IPS-18a (cell line): ENCODE data around the gene MEIS2.

Experiments used
- H3K27ac ChIP-seq: one replicate; pipeline ENCODE4 v1.5.1; 2013; ENCODE audit warnings: low read length
- H3K27me3 ChIP-seq: one replicate; pipeline ENCODE4 v1.6.1; 2013; ENCODE audit warnings: mild to moderate bottlenecking, low read length; ENCODE audit not compliant: control insufficient read depth, insufficient read depth
- H3K36me3 ChIP-seq: one replicate; pipeline ENCODE4 v1.6.1; 2013; ENCODE audit warnings: low read depth, low read length; ENCODE audit not compliant: control insufficient read depth
- H3K4me1 ChIP-seq: one replicate; pipeline ENCODE4 v1.6.1; 2013; ENCODE audit warnings: low read depth, low read length; ENCODE audit not compliant: control insufficient read depth
- H3K4me3 ChIP-seq: one replicate; pipeline ENCODE4 v1.5.1; 2013; ENCODE audit warnings: low read length
- H3K9ac ChIP-seq: one replicate; pipeline ENCODE4 v1.6.1; 2013; ENCODE audit warnings: mild to moderate bottlenecking, low read length, moderate library complexity
- H3K9me3 ChIP-seq: one replicate; pipeline ENCODE4 v1.6.1; 2013; ENCODE audit warnings: low read depth, low read length; ENCODE audit not compliant: control insufficient read depth

Gene MEIS2

GRCh38 chr15:36866896-36867295, 233.5 kb downstream of the MEIS2 start:
- H3K4me1 ChIP-seq = no peaks in the 10 kb centered on the region

GRCh38 chr15:36863570-36863969, 236.8 kb downstream of the MEIS2 start:
- H3K9me3 ChIP-seq = no peaks in the 10 kb centered on the region
- no peaks in the 10 kb centered on the region for H3K4me1 ChIP-seq
- H3K27me3 ChIP-seq = no peaks in the 10 kb centered on the region
- no peak overlapping the region for H3K27ac ChIP-seq
- H3K9ac ChIP-seq = no peak overlapping the region
- no peak overlapping the region for H3K4me3 ChIP-seq
- H3K36me3 ChIP-seq = no peaks in the 10 kb centered on the region

More at GRCh38 chr15:36866896-36867295, 233.5 kb downstream of the MEIS2 start:
- no peak overlapping the region for H3K27ac ChIP-seq
- no peak overlapping the region for H3K9ac ChIP-seq
- H3K9me3 ChIP-seq = no peaks in the 10 kb centered on the region
- no peaks in the 10 kb centered on the region for H3K27me3 ChIP-seq
- no peak overlapping the region for H3K4me3 ChIP-seq
- no peaks in the 10 kb centered on the region for H3K36me3 ChIP-seq

DNA sequence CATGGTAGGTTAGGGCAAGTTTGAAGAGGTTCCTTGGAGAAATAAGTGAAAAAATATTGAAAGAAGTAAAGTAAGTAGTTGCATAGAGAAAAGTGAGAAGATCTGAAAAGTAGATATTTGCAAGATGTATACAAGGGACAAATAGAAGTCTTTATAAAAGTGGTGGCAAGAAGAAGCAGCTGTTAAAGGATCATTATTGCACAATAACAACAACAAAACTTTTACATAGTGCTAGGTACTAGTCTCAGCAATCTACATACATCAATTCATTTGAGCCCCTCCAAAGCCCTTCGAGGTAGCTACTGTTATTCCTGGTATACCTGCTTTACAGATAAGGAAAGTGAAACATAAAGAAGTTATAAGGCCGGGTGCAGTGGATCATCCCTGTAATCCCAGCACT, 239.6 kb downstream of the MEIS2 start:
- no peaks in the 10 kb centered on the region for H3K36me3 ChIP-seq
- no peaks in the 10 kb centered on the region for H3K9me3 ChIP-seq
- H3K27ac ChIP-seq = no peak overlapping the region
- no peak overlapping the region for H3K9ac ChIP-seq
- H3K4me1 ChIP-seq = no peaks in the 10 kb centered on the region
- no peak overlapping the region for H3K4me3 ChIP-seq
- no peaks in the 10 kb centered on the region for H3K27me3 ChIP-seq

DNA sequence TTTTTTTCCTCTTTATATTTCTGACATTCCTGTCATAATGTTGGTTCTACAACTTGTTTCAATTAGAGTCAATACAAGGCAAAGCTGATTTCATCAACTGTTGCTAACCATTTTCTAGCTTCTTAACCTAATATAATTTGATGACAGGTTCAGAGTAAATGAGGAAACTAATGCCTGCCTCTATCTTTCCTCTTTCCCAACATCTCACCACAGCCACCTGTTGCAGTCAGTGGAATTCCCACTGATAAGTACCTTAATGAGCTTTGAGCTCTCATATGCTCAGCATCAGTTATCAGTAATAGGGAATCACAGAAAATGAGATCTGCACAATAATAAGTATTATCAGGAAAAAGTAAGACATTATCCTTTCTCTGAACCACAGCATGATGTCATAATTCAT, 241.9 kb downstream of the MEIS2 start:
- H3K4me3 ChIP-seq = no peak overlapping the region
- no peaks in the 10 kb centered on the region for H3K9me3 ChIP-seq
- H3K36me3 ChIP-seq = no peaks in the 10 kb centered on the region
- H3K4me1 ChIP-seq = no peaks in the 10 kb centered on the region
- no peak overlapping the region for H3K27ac ChIP-seq
- H3K27me3 ChIP-seq = no peaks in the 10 kb centered on the region
- H3K9ac ChIP-seq = no peak overlapping the region

- Histone ChIP-seq H3K27ac (no peak overlapping the region), H3K27me3 (no peaks in the 10 kb centered on the region), H3K9ac (no peak overlapping the region), H3K4me1 (no peaks in the 10 kb centered on the region), H3K36me3 (no peaks in the 10 kb centered on the region), H3K4me3 (no peak overlapping the region), H3K9me3 (no peaks in the 10 kb centered on the region)
Measured at GRCh38 chr15:36856339-36856973, 243.9 kb downstream of the MEIS2 start.

DNA sequence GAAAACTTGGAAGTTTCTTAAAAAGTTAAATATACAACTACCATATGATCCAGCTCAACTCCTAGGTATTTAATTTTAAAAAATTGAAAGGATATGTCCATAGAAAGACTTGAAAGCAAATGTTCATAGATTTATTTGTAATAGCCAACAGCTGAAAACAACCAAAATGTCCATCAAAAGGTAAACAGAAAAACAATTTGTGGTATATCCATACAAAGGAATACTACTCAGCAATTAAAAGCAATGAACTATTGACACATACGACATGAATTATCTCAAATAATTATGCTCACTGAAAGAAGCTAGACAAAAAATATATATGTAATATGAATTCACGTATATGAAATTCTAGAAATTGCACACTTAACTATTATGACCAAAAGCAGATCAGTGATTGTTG, 249.5 kb downstream of the MEIS2 start:
- Histone ChIP-seq H3K4me3 (no peak overlapping the region), H3K9me3 (no peaks in the 10 kb centered on the region), H3K36me3 (no peaks in the 10 kb centered on the region), H3K27ac (no peak overlapping the region), H3K27me3 (no peaks in the 10 kb centered on the region), H3K4me1 (no peaks in the 10 kb centered on the region), H3K9ac (no peak overlapping the region)

GRCh38 chr15:36845270-36845669, 255.1 kb downstream of the MEIS2 start:
- no peak overlapping the region for H3K9ac ChIP-seq
- H3K27me3 ChIP-seq = no peaks in the 10 kb centered on the region
- no peaks in the 10 kb centered on the region for H3K9me3 ChIP-seq
- peaks cover 2% of the 10 kb centered on the region for H3K4me1 ChIP-seq
- H3K4me3 ChIP-seq = no peak overlapping the region
- H3K36me3 ChIP-seq = no peaks in the 10 kb centered on the region
- no peak overlapping the region for H3K27ac ChIP-seq

GRCh38 chr15:36844534-36844998, 255.8 kb downstream of the MEIS2 start:
- Histone ChIP-seq H3K9ac (no peak overlapping the region), H3K4me1 (peaks cover 2% of the 10 kb centered on the region), H3K27me3 (no peaks in the 10 kb centered on the region), H3K9me3 (no peaks in the 10 kb centered on the region), H3K4me3 (no peak overlapping the region), H3K27ac (no peak overlapping the region), H3K36me3 (no peaks in the 10 kb centered on the region)

DNA sequence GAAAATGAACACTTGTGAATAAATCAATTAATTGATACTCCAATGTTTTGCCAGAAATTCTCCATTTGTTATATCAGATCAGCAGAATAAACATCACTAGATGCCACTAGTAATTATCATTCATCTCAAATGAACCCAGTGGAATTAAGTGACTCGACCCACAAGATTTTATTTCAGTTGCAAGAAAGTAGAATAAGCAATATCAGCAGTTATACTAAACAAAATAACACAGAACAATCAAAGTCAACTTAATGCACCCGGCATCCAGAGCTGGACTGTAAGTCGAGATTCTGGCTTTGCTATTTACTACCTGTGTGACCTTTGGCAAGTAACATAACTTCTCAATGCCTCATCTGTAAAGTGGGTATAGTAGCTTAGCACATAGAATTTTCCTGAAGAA, 256.5 kb downstream of the MEIS2 start:
- H3K9ac ChIP-seq = no peak overlapping the region
- H3K36me3 ChIP-seq = no peaks in the 10 kb centered on the region

GRCh38 chr15:36841193-36841592, 259.2 kb downstream of the MEIS2 start:
- Histone ChIP-seq H3K9me3 (no peaks in the 10 kb centered on the region), H3K9ac (no peak overlapping the region), H3K27me3 (no peaks in the 10 kb centered on the region), H3K4me1 (peaks cover 2% of the 10 kb centered on the region), H3K27ac (no peak overlapping the region), H3K4me3 (no peak overlapping the region), H3K36me3 (no peaks in the 10 kb centered on the region)

More for the DNA sequence above, 256.5 kb downstream of the MEIS2 start:
- Histone ChIP-seq H3K27me3 (no peaks in the 10 kb centered on the region), H3K4me1 (peaks cover 2% of the 10 kb centered on the region), H3K4me3 (no peak overlapping the region), H3K27ac (no peak overlapping the region), H3K9me3 (no peaks in the 10 kb centered on the region)
